Natural killer cell (primary cell): ENCODE measurements around the gene EID1. TPM values are rescaled to one million over a fixed set of nuclear protein-coding genes. Genes with fewer than 3 reads are reported as not detected.

Source experiments
- ATAC-seq, 3 donors: fragments of 150-1000 bp in 2 of 3; fragments of 200-7000 bp in 1 of 3; cut with Tn5 transposase; 1 replicate in 1 of 3; 2 replicates in 2 of 3; pipeline ENCODE4 v1.10.0; 2021; ENCODE audit warnings: mild to moderate bottlenecking in 2 of 3, moderate library complexity in 2 of 3
- DNase-seq, 2 donors: peaks; one replicate each; pipeline versions ENCODE4 v3.0.0 to v3.0.0-alpha.2; 2013 to 2021; ENCODE audit warnings: mixed read lengths in 1 of 2
- H3K27ac ChIP-seq: one replicate; pipeline ENCODE4 v1.5.1; 2013; ENCODE audit warnings: mild to moderate bottlenecking, low read length
- H3K27me3 ChIP-seq: one replicate; pipeline ENCODE4 v1.6.1; 2013; ENCODE audit warnings: low read length; ENCODE audit not compliant: control insufficient read depth, insufficient read depth
- H3K36me3 ChIP-seq: one replicate; pipeline ENCODE4 v1.6.1; 2013; ENCODE audit warnings: low read length; ENCODE audit not compliant: control insufficient read depth, insufficient read depth
- H3K4me1 ChIP-seq: one replicate; pipeline ENCODE4 v1.6.1; 2013; ENCODE audit warnings: low read length; ENCODE audit not compliant: control insufficient read depth, insufficient read depth
- H3K4me3 ChIP-seq: one replicate; pipeline ENCODE4 v1.5.1; 2013; ENCODE audit warnings: low read length
- H3K9me3 ChIP-seq: one replicate; pipeline ENCODE4 v1.6.1; 2013; ENCODE audit warnings: low read length; ENCODE audit not compliant: control insufficient read depth, insufficient read depth
- H3K27ac Mint-ChIP-seq, 2 donors: one replicate each; pipeline ENCODE4 v1.8.0; 2022; ENCODE audit warnings: mild to moderate bottlenecking in 2 of 2, mixed read lengths in 2 of 2, moderate library complexity in 1 of 2
- H3K27me3 Mint-ChIP-seq, 2 donors: one replicate each; pipeline ENCODE4 v1.8.0; 2022; ENCODE audit warnings: low read depth in 2 of 2, mixed read lengths in 2 of 2
- H3K36me3 Mint-ChIP-seq: one replicate; pipeline ENCODE4 v1.8.0; 2022; ENCODE audit warnings: mixed read lengths
- H3K4me1 Mint-ChIP-seq, 2 donors: one replicate each; pipeline ENCODE4 v1.8.0; 2022; ENCODE audit warnings: mixed read lengths in 2 of 2
- H3K4me3 Mint-ChIP-seq: one replicate; pipeline ENCODE4 v1.8.0; 2022; ENCODE audit warnings: mild to moderate bottlenecking, moderate library complexity, mixed read lengths
- H3K9me3 Mint-ChIP-seq, 2 donors: one replicate each; pipeline ENCODE4 v1.8.0; 2022; ENCODE audit warnings: mixed read lengths in 2 of 2
- WGBS: methylation state at CpG from one replicate; pipeline ENCODE4 v1.1.7; 2013; ENCODE audit warnings: missing lambda C conversion rate; ENCODE audit not compliant: insufficient coverage; 5-methylcytosine and 5-hydroxymethylcytosine counted together
- intact Hi-C: fragments of 100-400 bp; cut with micrococcal nuclease; formaldehyde crosslinking; loops from one replicate; pipeline ENCODE4 v1.14.2; 2022
- total RNA-seq, 4 donors: library from RNA; stranded (reverse); fragments of 120-200 nt in 1 of 4; gene quantifications; one replicate each; pipeline versions ENCODE4 v1.2.3 to v1.2.4, GENCODE V29; 2013 to 2022
- TF ChIP-seq, protein P1 (sequence below): fragments of 200-600 bp; IDR thresholded peaks from one replicate; pipeline ENCODE4 v1.8.0; 2022; ENCODE audit warnings: antibody characterized with exemption

The EID1 gene
- total RNA-seq, 3 donors from 2014 or later (not counting 1 experiment from before 2014, with no cell fraction given), result 63.5 to 70.2 (median 67.3) TPM

DNA sequence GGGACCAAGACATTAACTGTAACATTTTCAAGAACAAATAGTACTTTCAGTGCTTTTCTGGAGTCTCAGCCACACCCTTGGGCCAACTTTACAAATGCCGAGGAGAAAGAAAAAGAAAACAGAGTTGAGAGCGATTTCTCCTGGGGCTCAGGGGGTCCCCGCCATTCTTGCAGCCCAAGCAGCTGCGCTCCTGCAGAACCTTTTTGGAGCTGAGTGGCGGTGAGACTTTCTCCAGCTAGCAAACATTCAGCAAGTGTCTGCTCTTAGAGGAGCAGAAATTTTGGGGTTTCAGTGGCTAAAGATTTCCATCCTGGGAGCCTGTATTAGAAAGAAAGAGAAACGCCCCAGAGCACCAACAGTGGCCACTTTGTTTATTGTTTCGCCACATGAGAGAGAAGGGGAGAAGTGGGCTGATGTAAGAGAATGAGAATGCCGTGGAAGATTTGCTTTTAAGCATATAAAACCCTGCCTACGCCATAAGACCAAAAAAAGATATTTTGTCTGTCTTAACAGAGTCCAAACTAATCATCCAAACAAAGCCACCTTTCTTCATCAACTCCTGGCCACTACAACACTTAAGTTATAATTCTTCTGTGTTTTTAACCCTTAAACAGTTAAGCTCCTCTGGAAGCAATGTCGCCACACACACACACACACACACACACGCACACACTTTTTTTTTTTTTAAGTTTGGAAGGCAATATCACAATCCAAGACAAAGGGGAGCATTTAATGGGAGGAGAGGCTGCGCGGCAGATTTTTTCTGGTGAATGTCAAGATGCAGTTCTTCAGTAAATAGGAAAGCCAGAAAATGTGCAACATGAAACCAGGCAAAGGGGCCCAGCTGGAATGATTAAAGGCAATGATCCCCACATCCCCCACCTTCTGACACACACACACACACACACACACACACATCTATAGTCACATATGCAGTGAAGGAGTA lies 19.2 kb downstream of the EID1 start:
- H3K27me3 Mint-ChIP-seq, result peaks cover 27 to 52% of the 10 kb centered on the region in 2 donors
- H3K27ac Mint-ChIP-seq, result no peak overlapping the region
- H3K9me3 Mint-ChIP-seq, result no peaks in the 10 kb centered on the region
- peaks cover 0 to 5% of the 10 kb centered on the region in 2 donors for H3K4me1 Mint-ChIP-seq
- H3K36me3 ChIP-seq, result no peaks in the 10 kb centered on the region
- H3K27ac ChIP-seq, result no peak overlapping the region
- H3K27me3 ChIP-seq, result no peaks in the 10 kb centered on the region
- TF ChIP-seq, protein P1, sequence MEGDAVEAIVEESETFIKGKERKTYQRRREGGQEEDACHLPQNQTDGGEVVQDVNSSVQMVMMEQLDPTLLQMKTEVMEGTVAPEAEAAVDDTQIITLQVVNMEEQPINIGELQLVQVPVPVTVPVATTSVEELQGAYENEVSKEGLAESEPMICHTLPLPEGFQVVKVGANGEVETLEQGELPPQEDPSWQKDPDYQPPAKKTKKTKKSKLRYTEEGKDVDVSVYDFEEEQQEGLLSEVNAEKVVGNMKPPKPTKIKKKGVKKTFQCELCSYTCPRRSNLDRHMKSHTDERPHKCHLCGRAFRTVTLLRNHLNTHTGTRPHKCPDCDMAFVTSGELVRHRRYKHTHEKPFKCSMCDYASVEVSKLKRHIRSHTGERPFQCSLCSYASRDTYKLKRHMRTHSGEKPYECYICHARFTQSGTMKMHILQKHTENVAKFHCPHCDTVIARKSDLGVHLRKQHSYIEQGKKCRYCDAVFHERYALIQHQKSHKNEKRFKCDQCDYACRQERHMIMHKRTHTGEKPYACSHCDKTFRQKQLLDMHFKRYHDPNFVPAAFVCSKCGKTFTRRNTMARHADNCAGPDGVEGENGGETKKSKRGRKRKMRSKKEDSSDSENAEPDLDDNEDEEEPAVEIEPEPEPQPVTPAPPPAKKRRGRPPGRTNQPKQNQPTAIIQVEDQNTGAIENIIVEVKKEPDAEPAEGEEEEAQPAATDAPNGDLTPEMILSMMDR, result no peak
- H3K36me3 Mint-ChIP-seq, result no peaks in the 10 kb centered on the region
- 84% methylated on average over 10 of the region's 13 CpGs for WGBS
- H3K9me3 ChIP-seq, result no peaks in the 10 kb centered on the region
- H3K4me3 ChIP-seq, result no peak overlapping the region
- intact Hi-C loops, result no loop called here
- no peak overlapping the region for H3K4me3 Mint-ChIP-seq
- ATAC-seq (no peak), DNase-seq (no peak)
- H3K4me1 ChIP-seq, result no peaks in the 10 kb centered on the region

- Mint-ChIP-seq H3K36me3 (no peaks in the 10 kb centered on the region), H3K27me3 (peaks cover 23 to 45% of the 10 kb centered on the region in 2 donors), H3K4me3 (no peak overlapping the region), H3K9me3 (no peaks in the 10 kb centered on the region), H3K27ac (no peak overlapping the region), H3K4me1 (peaks cover 0 to 5% of the 10 kb centered on the region in 2 donors)
- WGBS, result 16% methylated on average over 4 of the region's 4 CpGs
- TF ChIP-seq, protein P1, result no peak
- intact Hi-C loops, result no loop called here
- Histone ChIP-seq H3K36me3 (no peaks in the 10 kb centered on the region), H3K27me3 (no peaks in the 10 kb centered on the region), H3K27ac (no peak overlapping the region), H3K9me3 (no peaks in the 10 kb centered on the region), H3K4me3 (no peak overlapping the region), H3K4me1 (no peaks in the 10 kb centered on the region)
- DNase-seq (no peak), ATAC-seq (no peak)
Measured at GRCh38 chr15:48898032-48898431, 20.1 kb downstream of the EID1 start.

DNA sequence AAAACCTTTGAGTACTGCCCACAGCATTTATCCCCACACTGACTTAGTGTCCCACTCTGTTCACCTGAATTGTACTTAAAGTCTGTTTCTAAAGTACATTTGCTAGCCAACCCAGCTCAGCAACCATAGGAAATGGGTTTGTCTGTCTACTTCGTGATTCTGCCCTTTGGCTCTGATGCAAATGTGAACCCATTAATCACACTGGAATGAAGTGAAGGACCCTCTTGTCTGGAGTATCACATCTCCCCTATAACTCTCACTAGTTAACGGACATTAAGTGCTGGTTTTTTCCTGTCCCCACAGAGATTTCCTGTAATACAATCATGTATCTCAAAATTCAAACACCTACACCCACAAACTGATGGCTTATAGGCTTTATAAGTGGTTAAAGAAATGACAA lies 20.5 kb downstream of the EID1 start:
- no peak overlapping the region for H3K4me3 ChIP-seq
- no peaks in the 10 kb centered on the region for H3K4me1 ChIP-seq
- 43% methylated on average over 2 of the region's 2 CpGs for WGBS
- ATAC-seq (no peak), DNase-seq (no peak)
- no peak overlapping the region for H3K27ac ChIP-seq
- H3K27me3 ChIP-seq, result no peaks in the 10 kb centered on the region
- Mint-ChIP-seq H3K4me1 (peaks cover 0 to 5% of the 10 kb centered on the region in 2 donors), H3K36me3 (no peaks in the 10 kb centered on the region), H3K4me3 (no peak overlapping the region), H3K9me3 (no peaks in the 10 kb centered on the region), H3K27ac (no peak overlapping the region), H3K27me3 (peaks cover 22 to 41% of the 10 kb centered on the region in 2 donors)
- TF ChIP-seq, protein P1, result no peak
- no peaks in the 10 kb centered on the region for H3K36me3 ChIP-seq
- H3K9me3 ChIP-seq, result no peaks in the 10 kb centered on the region
- intact Hi-C loops, result no loop called here
